Non-pigmented ciliary epithelial cell (primary cell): ENCODE data around the gene PIK3C3.

Experiments
- DNase-seq: peaks from one replicate; pipeline ENCODE4 v3.0.0-alpha.2; 2010; ENCODE audit warnings: low read depth

PIK3C3 gene

DNA sequence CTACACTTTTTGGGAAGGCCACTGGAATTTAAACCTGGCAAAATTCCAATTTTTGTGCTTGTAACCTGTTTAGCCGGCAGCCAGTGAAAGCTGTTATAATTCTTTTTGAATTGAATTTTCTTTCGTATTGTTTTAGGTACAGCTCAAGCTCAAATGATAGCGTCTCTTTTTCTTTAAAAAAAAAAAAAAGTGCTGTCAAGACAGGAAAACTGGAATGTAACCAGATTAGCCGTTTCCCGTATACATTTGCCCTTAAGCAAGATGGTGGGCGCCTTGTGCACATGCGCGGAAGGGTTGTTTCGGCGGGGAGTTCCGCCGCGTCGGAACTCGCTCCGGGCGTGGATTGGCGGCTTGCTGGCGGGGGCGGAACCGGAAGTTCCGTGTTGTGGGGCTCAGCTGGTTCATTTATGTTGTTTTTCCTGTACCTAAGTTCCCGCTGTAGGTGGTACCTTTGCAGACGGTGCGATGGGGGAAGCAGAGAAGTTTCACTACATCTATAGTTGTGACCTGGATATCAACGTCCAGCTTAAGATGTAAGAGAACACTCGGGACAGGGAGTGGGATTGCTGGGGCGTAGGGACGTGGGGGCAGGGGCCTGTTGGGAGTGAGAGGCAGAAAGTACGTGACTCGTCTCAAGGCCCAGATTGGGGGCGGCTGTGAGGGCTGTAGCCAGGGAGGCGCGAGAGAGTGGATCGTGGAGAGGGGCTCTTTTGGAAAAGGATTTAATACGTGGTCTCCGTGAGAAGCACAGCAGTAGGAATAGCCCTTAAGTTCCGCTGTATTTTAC lies at the start of gene PIK3C3:
Gene PIK3C3 (plus strand): TSS at position 408 of the 787 bp plus-strand sequence. CDS start 58 bp downstream, at position 466.
- DNase-seq: peak; percentile 95

GRCh38 chr18:41905786-41906527 lies 49.1 kb upstream of the PIK3C3 start:
- DNase-seq: no peak

GRCh38 chr18:41906528-41907146 lies 48.4 kb upstream of the PIK3C3 start:
- peak; percentile 45 for DNase-seq

- DNase-seq: no peak
Measured at GRCh38 chr18:41917181-41917580, 37.9 kb upstream of the PIK3C3 start.

GRCh38 chr18:41921770-41922169 lies 33.3 kb upstream of the PIK3C3 start:
- no peak for DNase-seq

- DNase-seq: no peak
Measured at GRCh38 chr18:41922176-41922575, 32.9 kb upstream of the PIK3C3 start.

GRCh38 chr18:41922841-41923240 lies 32.2 kb upstream of the PIK3C3 start:
- DNase-seq: no peak

GRCh38 chr18:41923446-41923845 lies 31.6 kb upstream of the PIK3C3 start:
- DNase-seq: no peak

- DNase-seq: no peak
Measured at GRCh38 chr18:41928581-41928980, 26.5 kb upstream of the PIK3C3 start.

GRCh38 chr18:41932899-41933298 lies 22.1 kb upstream of the PIK3C3 start:
- DNase-seq: no peak

GRCh38 chr18:41933778-41934177 lies 21.3 kb upstream of the PIK3C3 start:
- no peak for DNase-seq

GRCh38 chr18:41936471-41937134 lies 18.4 kb upstream of the PIK3C3 start:
- no peak for DNase-seq

GRCh38 chr18:41938445-41938844 lies 16.6 kb upstream of the PIK3C3 start:
- DNase-seq: peak; percentile 96

- no peak for DNase-seq
Measured at GRCh38 chr18:41939326-41939725, 15.7 kb upstream of the PIK3C3 start.

- DNase-seq: peak; percentile 95
Measured at GRCh38 chr18:41940506-41941215, 14.4 kb upstream of the PIK3C3 start.

DNA sequence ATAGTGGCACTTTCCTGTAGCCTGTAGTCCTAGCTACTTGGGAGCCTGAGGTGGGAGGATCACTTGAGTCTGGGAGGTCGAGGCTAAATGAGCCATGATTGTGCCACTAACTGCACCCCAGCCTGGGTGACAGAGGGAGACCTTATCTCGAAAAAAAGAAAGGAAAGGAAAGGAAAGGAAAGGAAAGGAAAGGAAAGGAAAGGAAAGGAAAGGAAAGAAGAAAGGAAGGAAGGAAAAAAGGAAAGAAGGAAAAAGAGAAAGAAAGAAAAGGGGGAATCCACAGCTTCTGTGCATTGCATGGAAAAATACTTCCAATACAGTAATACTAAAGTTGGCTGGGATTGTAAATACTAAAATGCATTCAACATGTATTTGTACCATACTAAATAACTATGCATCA lies 12.8 kb upstream of the PIK3C3 start:
- DNase-seq: no peak

GRCh38 chr18:41948544-41949110 lies 6.4 kb upstream of the PIK3C3 start:
- DNase-seq: no peak

DNA sequence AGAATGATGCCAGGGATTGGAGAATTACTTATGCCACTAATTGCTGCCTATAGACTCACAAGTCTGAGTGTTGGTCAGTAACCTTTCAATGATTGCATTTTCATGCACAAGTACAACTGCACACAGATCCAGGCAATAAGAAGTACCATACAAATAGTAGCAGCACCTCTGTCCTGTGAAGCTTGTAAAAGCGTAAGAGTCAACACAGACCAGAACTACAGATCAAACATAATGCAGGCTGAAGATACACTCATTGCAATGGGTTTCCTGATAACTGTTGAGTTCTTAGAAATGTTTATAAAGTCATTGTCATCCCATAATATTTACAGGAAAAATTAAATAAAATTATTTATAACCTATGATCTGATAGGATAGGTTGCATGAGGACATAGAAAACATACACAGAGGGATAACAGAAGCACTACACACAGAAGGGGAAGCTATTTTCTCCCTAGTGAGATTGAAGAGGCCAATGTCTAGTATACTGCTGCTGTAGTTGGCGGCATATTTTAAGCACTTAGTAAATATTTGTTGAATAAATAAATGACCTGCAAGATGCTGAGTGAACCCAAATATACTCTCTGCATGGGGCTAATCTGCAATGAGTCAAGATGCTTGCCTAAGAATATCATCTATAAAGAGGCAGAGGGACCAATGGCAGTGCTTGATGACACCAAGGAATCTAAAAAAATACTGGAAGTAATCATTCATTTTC lies 5.7 kb upstream of the PIK3C3 start:
- no peak for DNase-seq

GRCh38 chr18:41955688-41956087 lies 654 bp downstream of the PIK3C3 start:
- no peak for DNase-seq

DNA sequence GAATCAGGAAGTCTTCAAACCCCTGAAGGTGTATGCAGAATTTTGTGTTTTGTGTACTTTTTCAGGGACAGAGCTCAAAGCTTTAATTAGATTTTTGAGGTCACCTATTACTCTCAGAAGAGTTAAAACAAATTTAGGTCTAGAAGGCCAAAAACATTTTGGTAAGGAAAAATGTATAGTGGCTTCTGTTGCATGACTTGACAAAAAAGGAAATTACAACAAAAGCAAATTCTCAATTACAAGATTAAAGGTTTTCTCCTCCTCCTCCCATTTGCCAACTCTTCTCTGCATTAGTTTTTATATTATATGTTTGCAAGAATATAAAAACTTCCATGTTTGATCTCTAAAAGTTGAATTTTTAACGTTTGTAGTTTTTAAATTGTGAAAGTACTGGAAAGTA lies 4.0 kb downstream of the PIK3C3 start:
- DNase-seq: no peak
